GM12878 (cell line): ENCODE results near the gene RABEP2. TPM values are rescaled to one million over a fixed set of nuclear protein-coding genes. Genes with fewer than 3 reads are reported as not detected.

Source experiments
- BHLHE40 ChIP-seq, 2 experiments: fragments of 450-650 bp in 1 of 2; IDR thresholded peaks; 2 replicates each; pipeline ENCODE4 v1.6.1; 2011 to 2017; ENCODE audit warnings: low read depth in 2 of 2, borderline replicate concordance in 1 of 2, improper control_type of control experiment in 1 of 2, low read length in 1 of 2, mild to moderate bottlenecking in 1 of 2
- CHD2 ChIP-seq: IDR thresholded peaks from 2 replicates; pipeline ENCODE4 v1.6.1; 2011; ENCODE audit warnings: low read depth, low read length, improper control_type of control experiment, borderline replicate concordance
- EED ChIP-seq: sonication (generic); IDR thresholded peaks from 2 replicates; pipeline ENCODE4 v1.6.1; 2016; ENCODE audit warnings: antibody characterized with exemption, low read depth
- KLF5 ChIP-seq: fragments of 450-650 bp; IDR thresholded peaks from 2 replicates; pipeline ENCODE4 v1.6.1; 2014; ENCODE audit warnings: mild to moderate bottlenecking; ENCODE audit not compliant: partially characterized antibody
- NFYB ChIP-seq: IDR thresholded peaks from 2 replicates; pipeline ENCODE4 v1.6.1; 2011; ENCODE audit warnings: low read depth, mild to moderate bottlenecking, low read length, improper control_type of control experiment, moderate library complexity; ENCODE audit not compliant: insufficient read depth
- POLR2A ChIP-seq: IDR thresholded peaks from 2 replicates; pipeline ENCODE4 v1.6.1; 2011; ENCODE audit warnings: low read depth, mild to moderate bottlenecking, low read length
- POLR2AphosphoS5 ChIP-seq: IDR thresholded peaks from 2 replicates; pipeline ENCODE4 v1.6.1; 2011; ENCODE audit warnings: mild to moderate bottlenecking, low read length, inconsistent platforms
- SREBF2 ChIP-seq: IDR thresholded peaks from 2 replicates; pipeline ENCODE4 v1.6.1; 2012; ENCODE audit warnings: mild to moderate bottlenecking, low read length
- TAF1 ChIP-seq: IDR thresholded peaks from 2 replicates; pipeline ENCODE4 v1.6.1; 2011; ENCODE audit warnings: mild to moderate bottlenecking, low read depth, low read length, borderline replicate concordance
- TBL1XR1 ChIP-seq: IDR thresholded peaks from 2 replicates; pipeline ENCODE4 v1.6.1; 2012; ENCODE audit warnings: low read depth, low read length, improper control_type of control experiment
- polyA plus RNA-seq, 11 experiments: library from polyadenylated mRNA; depleted of rRNA in 4 of 11; unstranded in 6 of 11; stranded (reverse) in 5 of 11; fragments of >200 nt; fragmentation: Nextera tagmentation in 4 of 11; fragmentation: Illumina TruSeq in 1 of 11; extraction: Ambion mirVana in 4 of 11; extraction: Trizol in 1 of 11; gene quantifications; 1 replicate in 1 of 11; 2 replicates in 10 of 11; pipeline versions ENCODE4 v1.2.1 to v1.2.3, GENCODE V29; 2011 to 2016; ENCODE audit warnings: inconsistent platforms in 2 of 11, missing spikeins in 2 of 11, low read depth in 1 of 11
- total RNA-seq, 4 experiments: library from RNA; depleted of rRNA in 3 of 4; stranded (reverse); fragments of >200 nt in 3 of 4; fragmentation: Illumina TruSeq in 1 of 4; extraction: Trizol in 1 of 4; gene quantifications; 2 replicates each; pipeline versions ENCODE4 v1.2.1 to v1.2.3, GENCODE V29; 2013 to 2021
- TF ChIP-seq, protein P1 (sequence below): IDR thresholded peaks from 2 replicates; pipeline ENCODE4 v1.6.1; 2012; ENCODE audit warnings: low read depth, low read length, improper control_type of control experiment
- TF ChIP-seq, protein P2 (sequence below): IDR thresholded peaks from 2 replicates; pipeline ENCODE4 v1.6.1; 2012; ENCODE audit warnings: low read depth, low read length, improper control_type of control experiment

The RABEP2 gene
- total and polyA plus RNA-seq, 10 of the 15 experiments (the other 5 are each of a cell fraction or from before 2014, with no cell fraction given): 0.47 to 33.2 (median 18.6) TPM

GRCh38 chr16:28879841-28880588, 45.0 kb downstream of the RABEP2 start (continued):
- no peak for TF ChIP-seq KLF5
- no peak for TF ChIP-seq TAF1
- TF ChIP-seq TBL1XR1: no peak
- TF ChIP-seq EED: 0 out of 2 replicates have a peak, but pooled peaks have one; percentile 1
- 0 out of 4 replicates have a peak, but pooled peaks of 1 of the 2 experiments have one; percentile 23 for TF ChIP-seq BHLHE40 (IDR thresholded peaks at IDR 0.05; ENCODE audit: borderline replicate concordance in 1 of 2, low read depth in 2 of 2, low read length in 1 of 2)
- TF ChIP-seq, protein P1, sequence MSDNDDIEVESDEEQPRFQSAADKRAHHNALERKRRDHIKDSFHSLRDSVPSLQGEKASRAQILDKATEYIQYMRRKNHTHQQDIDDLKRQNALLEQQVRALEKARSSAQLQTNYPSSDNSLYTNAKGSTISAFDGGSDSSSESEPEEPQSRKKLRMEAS: peak; percentile 50; the same call in 1 of the 2 replicates
- TF ChIP-seq, protein P2, sequence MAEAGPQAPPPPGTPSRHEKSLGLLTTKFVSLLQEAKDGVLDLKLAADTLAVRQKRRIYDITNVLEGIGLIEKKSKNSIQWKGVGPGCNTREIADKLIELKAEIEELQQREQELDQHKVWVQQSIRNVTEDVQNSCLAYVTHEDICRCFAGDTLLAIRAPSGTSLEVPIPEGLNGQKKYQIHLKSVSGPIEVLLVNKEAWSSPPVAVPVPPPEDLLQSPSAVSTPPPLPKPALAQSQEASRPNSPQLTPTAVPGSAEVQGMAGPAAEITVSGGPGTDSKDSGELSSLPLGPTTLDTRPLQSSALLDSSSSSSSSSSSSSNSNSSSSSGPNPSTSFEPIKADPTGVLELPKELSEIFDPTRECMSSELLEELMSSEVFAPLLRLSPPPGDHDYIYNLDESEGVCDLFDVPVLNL: peak; percentile 84
- peak; percentile 98 for TF ChIP-seq NFYB
- TF ChIP-seq POLR2AphosphoS5: peak; percentile 38; the same call in 1 of the 2 replicates
- no peak for TF ChIP-seq SREBF2
- peak; percentile 70 for TF ChIP-seq CHD2
- peak; percentile 64 for TF ChIP-seq POLR2A
